GM19397 (cell line): Measurements from ENCODE around the gene CEBPB.

Source experiments
- ATAC-seq: cut with Tn5 transposase; IDR thresholded peaks from one replicate; pipeline ENCODE4 v1.9.1; 2021; ENCODE audit warnings: mild to moderate bottlenecking, moderate library complexity; ENCODE audit not compliant: unreplicated experiment

The CEBPB gene

DNA sequence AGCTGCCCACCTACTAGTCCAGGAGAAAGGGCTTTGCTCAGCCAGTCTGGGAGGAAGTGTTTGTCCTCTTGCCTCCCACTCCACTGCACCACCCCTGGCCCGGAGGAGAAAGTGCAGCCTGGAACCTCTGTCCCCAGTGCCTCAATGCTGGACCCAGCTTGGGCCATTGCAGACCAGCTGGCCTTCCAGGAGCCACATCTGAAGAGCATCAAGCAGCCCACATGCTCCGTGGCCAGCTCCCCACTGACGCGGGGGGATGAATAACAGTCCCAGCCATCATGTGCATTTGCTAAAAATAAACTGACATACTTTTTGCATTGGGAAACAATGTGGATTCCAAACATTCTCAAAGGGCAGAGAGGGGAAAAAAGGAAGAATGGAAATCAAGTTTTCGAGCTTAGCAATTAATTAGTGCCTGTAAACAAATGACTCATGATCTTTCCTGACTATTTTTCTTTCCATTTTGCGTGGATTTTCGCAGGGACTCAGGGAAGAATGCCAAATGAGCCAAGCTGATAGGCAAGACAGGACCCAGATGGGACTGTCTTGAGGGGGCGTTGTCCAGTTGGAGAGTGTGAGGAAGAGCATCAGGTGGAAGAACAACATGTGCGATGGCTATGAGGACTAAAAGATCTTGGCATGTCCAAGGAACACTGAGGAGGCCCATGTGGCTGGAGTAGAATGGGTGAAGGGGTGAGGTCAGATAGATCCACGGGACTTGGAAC, 34.1 kb downstream of the CEBPB start:
- ATAC-seq: no peak

DNA sequence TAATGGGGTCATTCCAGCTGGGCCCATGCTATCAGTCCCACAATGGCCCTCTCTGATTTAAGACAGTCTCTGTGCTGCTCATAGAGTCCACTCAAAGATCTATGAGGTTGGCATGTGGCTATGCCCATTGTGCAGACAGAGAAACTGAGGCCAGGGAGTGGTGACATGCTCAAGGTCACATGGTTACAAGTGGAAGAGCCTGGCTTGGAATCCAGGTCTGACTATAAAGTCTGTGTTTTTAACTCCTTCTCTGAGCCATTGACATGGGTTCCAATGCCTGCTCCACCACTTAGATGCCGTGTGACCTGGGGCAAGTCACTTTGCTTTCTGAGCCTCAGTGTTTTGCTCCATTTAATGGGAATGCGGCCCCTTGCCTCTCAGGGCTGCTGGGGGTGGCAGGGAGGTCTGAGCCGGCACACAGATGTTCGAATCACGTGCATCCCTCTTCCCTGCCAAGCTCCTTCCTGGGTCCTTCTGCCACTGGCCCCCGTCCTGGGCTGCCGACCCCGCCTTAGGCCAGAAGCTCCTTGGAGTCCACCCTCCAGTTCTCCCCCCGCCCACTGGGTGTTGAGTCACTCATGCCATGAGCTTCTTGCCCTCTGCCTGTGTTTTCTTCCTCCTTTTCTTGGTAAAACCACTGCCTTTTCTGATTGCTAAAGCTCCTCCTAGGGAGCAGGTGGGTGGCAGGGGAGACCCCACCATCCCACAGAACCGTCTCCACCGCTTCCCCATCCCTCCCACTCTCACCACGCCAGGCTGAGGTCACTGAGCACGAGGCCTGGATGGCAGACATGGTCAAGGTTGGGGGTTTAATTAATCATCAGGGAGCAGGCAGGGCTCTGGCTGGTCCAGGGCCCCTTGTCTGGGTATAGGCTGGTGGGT, 35.7 kb downstream of the CEBPB start:
- ATAC-seq: no peak

DNA sequence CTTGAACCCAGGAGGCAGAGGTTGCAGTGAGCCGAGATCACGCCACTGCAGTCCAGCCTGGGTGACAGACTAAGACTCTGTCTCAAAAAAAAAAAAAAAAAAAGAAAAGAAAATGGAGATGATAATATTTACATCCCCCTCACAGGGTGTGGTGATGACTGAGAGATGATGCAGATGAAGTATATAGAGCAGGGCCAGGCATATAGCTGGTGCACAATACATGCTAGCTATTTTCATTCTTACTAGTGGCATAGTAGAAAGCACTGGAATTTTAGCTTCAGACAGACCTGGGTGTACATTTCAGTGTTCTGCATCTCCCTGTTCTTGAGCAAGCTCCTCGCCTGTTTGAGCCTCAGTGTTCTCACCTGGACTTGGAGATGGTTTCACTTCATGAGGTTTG, 36.9 kb downstream of the CEBPB start:
- no peak for ATAC-seq

DNA sequence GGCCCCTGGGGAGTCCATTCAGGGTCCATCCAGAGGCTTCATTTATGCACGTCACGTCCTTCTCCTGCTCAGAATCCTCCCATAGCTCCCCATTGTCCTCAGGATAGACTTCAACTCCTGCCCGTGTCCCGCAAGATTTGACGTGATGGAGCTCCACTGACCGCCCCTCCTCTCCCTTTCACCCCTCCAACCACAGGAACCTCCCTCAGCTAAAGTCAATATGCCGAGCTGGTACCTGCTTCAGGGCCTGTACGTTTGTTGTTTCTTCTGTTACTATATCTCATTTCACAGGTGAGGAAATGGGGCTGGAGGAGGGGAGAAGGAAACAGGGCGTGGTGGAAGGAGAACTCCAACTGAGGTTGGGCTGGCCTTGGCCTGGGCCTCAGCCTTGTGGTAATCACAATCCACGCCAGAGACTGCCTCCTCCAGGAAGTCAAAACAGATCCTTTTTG, 38.6 kb downstream of the CEBPB start:
- ATAC-seq: no peak

DNA sequence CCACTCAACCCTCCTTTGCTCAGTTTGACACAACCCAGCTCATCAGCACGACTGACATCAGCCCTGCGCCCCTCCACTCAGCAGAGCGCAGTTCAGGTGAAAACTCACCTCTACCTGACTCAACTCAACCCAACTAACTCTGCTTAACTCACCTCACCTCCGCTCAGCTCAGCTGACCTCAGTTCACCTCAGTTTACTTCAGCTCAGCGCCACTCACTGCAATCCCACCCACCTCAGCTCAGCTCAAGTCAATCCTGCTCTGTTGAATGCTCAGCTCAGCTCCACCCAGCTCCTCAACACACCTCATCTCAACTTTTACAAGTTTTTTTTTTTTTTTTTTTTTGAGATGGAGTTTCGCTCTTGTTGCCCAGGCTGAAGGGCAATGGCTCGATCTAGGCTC, 39.6 kb downstream of the CEBPB start:
- ATAC-seq: no peak

GRCh38 chr20:50230871-50231560, 40.4 kb downstream of the CEBPB start:
- no peak for ATAC-seq

GRCh38 chr20:50231854-50232253, 41.2 kb downstream of the CEBPB start:
- ATAC-seq: no peak

DNA sequence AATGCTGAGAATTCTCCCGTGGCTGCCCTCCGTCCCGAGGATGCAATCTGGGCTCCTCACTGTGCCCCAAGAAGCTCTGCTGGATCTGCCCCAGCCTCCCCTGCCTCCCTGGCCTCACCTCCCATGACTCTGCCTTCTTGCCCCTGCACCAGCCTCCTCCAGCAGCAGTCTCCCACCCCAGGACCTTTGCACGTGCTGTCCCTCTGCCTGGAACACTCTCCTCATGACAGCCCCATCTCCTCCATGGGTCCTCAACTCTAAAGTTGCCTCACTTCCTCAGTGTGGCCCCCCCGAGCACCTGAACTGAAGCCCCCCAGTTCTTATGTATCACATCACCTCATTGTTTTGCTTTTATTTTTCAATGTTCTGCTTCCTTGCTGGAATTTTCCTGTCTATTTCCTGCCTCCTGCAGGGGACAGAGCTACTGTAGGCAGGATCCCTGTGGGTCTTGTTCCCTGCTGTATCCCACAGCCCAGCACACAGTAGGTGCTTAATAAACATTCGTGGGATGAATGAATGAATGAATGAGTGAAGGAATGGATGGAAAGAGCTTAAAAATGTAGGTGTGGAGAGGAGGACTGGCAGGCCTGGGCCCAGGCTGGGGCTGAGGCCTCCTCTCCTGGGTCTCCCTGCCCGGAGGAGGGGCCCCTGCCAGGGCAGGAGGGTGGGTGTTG, 42.2 kb downstream of the CEBPB start:
- ATAC-seq: no peak

DNA sequence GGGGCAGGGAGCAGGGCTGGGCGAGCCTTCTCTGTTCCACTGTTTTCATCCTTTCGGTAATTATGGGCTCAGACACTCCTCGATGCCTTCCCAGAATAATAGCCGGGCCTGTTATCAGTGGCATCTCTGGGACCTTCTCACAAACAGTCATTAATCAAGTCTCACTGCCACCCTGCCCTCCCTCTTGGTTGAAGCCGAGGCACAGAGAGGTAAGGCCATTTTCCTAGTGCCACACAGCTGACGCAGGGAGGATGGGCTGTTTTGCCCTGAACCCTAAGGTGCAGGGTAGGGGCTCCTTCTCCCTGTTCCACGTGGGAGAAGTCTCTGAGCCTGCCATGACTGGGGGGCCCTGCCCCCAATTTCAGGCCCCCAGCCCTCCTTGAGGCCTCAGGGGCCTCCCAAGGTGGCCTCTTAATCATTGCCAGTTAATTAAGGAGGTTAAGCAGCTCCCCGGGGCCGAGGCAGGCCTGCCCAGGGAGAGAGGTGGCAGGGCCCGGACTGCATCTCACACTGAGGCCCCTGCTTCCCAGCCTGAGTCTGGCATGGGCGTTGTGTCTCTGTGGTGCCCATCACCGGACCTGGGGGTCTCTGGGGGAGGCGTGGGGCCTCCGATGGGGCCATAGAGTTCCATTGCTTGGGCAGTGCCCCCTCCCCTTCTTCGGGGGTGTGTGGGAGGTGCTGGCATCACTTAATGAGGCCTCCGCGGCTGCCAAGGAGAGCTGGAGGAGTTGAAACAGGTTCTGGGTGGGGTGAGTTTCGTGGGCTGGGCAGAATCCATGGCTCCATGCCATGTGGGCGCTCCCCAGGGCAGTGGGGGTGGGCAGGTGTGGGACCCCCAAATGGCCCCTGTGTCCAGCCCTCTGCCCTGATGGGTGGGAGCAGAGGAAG, 42.9 kb downstream of the CEBPB start:
- ATAC-seq: no peak

- ATAC-seq: no peak
These were observed 43.7 kb downstream of the CEBPB start for GRCh38 chr20:50234288-50234687.

- no peak for ATAC-seq
These were observed 46.7 kb downstream of the CEBPB start for GRCh38 chr20:50237349-50237748.

DNA sequence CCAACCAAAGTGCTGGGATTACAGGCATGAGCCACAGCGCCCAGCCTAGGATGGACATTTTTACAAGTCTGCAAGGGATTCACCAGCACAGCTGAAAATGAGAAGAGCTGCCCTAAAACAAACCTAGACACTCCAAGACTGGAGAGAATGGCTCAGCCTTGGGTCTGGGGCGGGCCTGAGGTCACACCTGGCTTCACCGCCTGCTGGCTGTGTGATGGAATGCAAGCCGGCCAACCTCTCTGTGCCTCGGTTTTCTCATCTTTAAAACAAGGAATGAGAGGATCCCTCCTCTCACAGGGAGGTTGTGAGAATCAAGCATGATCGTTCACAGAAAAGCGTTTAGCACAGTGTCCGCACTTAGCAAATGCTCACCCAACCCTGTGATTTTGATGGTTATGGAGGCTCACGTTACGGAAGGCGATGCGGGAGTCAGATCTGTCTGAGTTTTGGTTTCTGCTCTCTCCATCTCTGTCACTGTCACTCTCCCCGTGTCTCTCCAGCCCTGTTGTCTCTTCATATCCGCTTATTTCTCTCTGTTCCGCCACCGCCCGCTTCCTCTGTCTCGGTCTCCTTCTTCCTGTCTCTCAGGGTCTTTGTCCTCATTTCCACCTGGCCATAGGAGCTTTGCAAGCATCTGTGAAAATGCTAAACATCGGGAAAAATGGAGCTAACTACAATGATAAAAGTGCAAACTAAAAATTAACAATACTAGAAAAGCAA, 47.6 kb downstream of the CEBPB start:
- no peak for ATAC-seq

DNA sequence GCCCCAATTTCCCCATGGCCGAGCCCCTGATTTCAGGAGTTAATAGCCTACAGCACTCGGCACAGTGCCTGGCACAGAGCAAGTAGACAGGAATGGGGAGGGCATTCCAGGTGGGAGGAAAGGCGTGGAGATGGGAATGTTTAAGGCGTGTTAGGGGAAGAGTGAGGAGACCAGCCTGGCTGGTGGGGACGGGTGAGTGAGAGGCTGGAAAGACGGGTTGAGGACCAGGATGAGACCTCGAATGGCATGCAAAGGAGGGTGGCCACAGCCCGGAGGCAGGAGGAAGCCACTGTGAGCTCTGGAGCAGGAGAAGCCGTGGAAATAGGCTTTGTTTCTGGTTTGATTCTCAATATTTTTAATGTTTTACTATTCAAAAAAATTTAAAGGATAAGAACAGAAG, 49.5 kb downstream of the CEBPB start:
- no peak for ATAC-seq

DNA sequence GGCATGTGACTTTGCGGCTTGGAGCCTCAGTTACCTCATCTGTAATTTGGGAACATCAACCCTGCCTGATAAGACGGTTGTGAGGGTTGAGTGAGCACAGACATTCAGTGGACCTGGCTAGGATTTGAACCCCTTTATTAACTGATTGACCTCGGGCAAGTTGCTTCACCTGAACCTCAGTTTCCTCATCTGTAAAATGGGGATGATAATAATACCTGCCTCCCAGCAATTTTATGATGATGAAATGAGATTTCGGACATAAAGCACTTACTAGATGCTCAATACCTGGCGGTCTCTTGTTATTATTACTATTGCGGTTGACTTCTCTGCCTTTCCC, 51.5 kb downstream of the CEBPB start:
- no peak for ATAC-seq
